ENCODE measurements around the gene DICER1. TPM values are rescaled to one million over a fixed set of nuclear protein-coding genes. Genes with fewer than 3 reads are reported as not detected.

Gene DICER1
- polyA plus RNA-seq, 3 donors = 26.5 to 38.4 (median 34.7) TPM

- no peaks in the 10 kb centered on the region for H3K9me3 ChIP-seq (replicated peaks in 1 of 2; ENCODE audit: control insufficient read depth in 1 of 2, insufficient read depth in 1 of 2, low read length in 2 of 2)
- H4K20me1 ChIP-seq (ENCODE audit: insufficient read depth, low read length) = no peaks in the 10 kb centered on the region
- Mint-ChIP-seq H3K4me3 (no peak overlapping the region), H3K36me3 (no peaks in the 10 kb centered on the region), H3K4me1 (no peaks in the 10 kb centered on the region), H3K27me3 (ENCODE audit: low read depth in 3 of 3) (peaks cover 0 to 18% (median 6%) of the 10 kb centered on the region in 3 donors), H3K27ac (no peak overlapping the region), H3K9me3 (peaks cover 0 to 5% (median 0%) of the 10 kb centered on the region in 7 donors)
- H3K4me3 ChIP-seq (replicated peaks in 1 of 3; ENCODE audit: low read depth in 2 of 3, low read length in 3 of 3) = no peak overlapping the region
- H3K4me2 ChIP-seq (replicated peaks; ENCODE audit: extremely low read depth, low read length, poor library complexity, severe bottlenecking) = no peak overlapping the region
- H3K9ac ChIP-seq (ENCODE audit: insufficient read depth, low read length, poor library complexity, severe bottlenecking) = no peak overlapping the region
- H3K27me3 ChIP-seq (ENCODE audit: control insufficient read depth in 2 of 2, insufficient read depth in 2 of 2, low read length in 2 of 2) = no peaks in the 10 kb centered on the region
- H3K36me3 ChIP-seq (replicated peaks in 1 of 2; ENCODE audit: control insufficient read depth in 1 of 2, insufficient read depth in 2 of 2, low read length in 2 of 2) = no peaks in the 10 kb centered on the region
- intact Hi-C loops (cut with micrococcal nuclease) = no loop called here
- TF ChIP-seq CTCF (IDR thresholded peaks at IDR 0.05) = no peak
- no peaks in the 10 kb centered on the region for H3K4me1 ChIP-seq (ENCODE audit: control insufficient read depth in 1 of 2, insufficient read depth in 2 of 2, low read length in 2 of 2)
- H3K79me2 ChIP-seq (ENCODE audit: insufficient read depth, low read length) = no peaks in the 10 kb centered on the region
- H2AFZ ChIP-seq (ENCODE audit: insufficient read depth, low read depth, low read length, poor library complexity, severe bottlenecking) = no peak overlapping the region
- 98% methylated on average over 4 of the region's 4 CpGs for WGBS (ENCODE audit: insufficient coverage)
- no peak for DNase-seq
- H3K27ac ChIP-seq (ENCODE audit: low read depth in 1 of 2, low read length in 2 of 2) = no peak overlapping the region
These were observed 90.8 kb downstream of the DICER1 start for GRCh38 chr14:95066427-95066986.

- DNase-seq = no peak
- no peaks in the 10 kb centered on the region for H3K79me2 ChIP-seq (ENCODE audit: insufficient read depth, low read length)
- H3K36me3 ChIP-seq (replicated peaks in 1 of 2; ENCODE audit: control insufficient read depth in 1 of 2, insufficient read depth in 2 of 2, low read length in 2 of 2) = no peaks in the 10 kb centered on the region
- no peaks in the 10 kb centered on the region for H3K27me3 ChIP-seq (ENCODE audit: control insufficient read depth in 2 of 2, insufficient read depth in 2 of 2, low read length in 2 of 2)
- H3K4me2 ChIP-seq (replicated peaks; ENCODE audit: extremely low read depth, low read length, poor library complexity, severe bottlenecking) = no peak overlapping the region
- H3K27ac Mint-ChIP-seq = no peak overlapping the region
- intact Hi-C loops (cut with micrococcal nuclease) = no loop called here
- H3K9ac ChIP-seq (ENCODE audit: insufficient read depth, low read length, poor library complexity, severe bottlenecking) = no peak overlapping the region
- H2AFZ ChIP-seq (ENCODE audit: insufficient read depth, low read depth, low read length, poor library complexity, severe bottlenecking) = no peak overlapping the region
- no peak for TF ChIP-seq CTCF (IDR thresholded peaks at IDR 0.05)
- H3K36me3 Mint-ChIP-seq = no peaks in the 10 kb centered on the region
- H3K4me1 ChIP-seq (ENCODE audit: control insufficient read depth in 1 of 2, insufficient read depth in 2 of 2, low read length in 2 of 2) = no peaks in the 10 kb centered on the region
- H3K27me3 Mint-ChIP-seq (ENCODE audit: low read depth in 3 of 3) = peaks cover 0 to 18% (median 3%) of the 10 kb centered on the region in 3 donors
- peaks cover 0 to 5% (median 0%) of the 10 kb centered on the region in 7 donors for H3K9me3 Mint-ChIP-seq
- no peaks in the 10 kb centered on the region for H4K20me1 ChIP-seq (ENCODE audit: insufficient read depth, low read length)
- no peak overlapping the region for H3K4me3 ChIP-seq (replicated peaks in 1 of 3; ENCODE audit: low read depth in 2 of 3, low read length in 3 of 3)
- H3K4me3 Mint-ChIP-seq = no peak overlapping the region
- no CpG with 5 or more reads among the region's 2 CpGs for WGBS (ENCODE audit: insufficient coverage)
- no peak overlapping the region for H3K27ac ChIP-seq (ENCODE audit: low read depth in 1 of 2, low read length in 2 of 2)
- H3K9me3 ChIP-seq (replicated peaks in 1 of 2; ENCODE audit: control insufficient read depth in 1 of 2, insufficient read depth in 1 of 2, low read length in 2 of 2) = no peaks in the 10 kb centered on the region
- H3K4me1 Mint-ChIP-seq = no peaks in the 10 kb centered on the region
These were observed 91.9 kb downstream of the DICER1 start for GRCh38 chr14:95065411-95065810.

All from CD14-positive monocyte (primary cell).